PC-3 (cell line): Measurements from ENCODE around the gene YAF2.

Experiments used
- EZH2 ChIP-seq: fragments of 300-600 bp; sonication (generic); IDR thresholded peaks from one replicate; pipeline ENCODE4 v1.6.1; 2017; ENCODE audit warnings: antibody characterized with exemption, mild to moderate bottlenecking, low read length; ENCODE audit not compliant: unreplicated experiment
- TF ChIP-seq, protein P1 (sequence below): fragments of 300-600 bp; sonication (generic); conservative IDR thresholded peaks from 2 replicates; pipeline ENCODE4 v1.5.1; 2017; ENCODE audit warnings: antibody characterized with exemption, low read depth, mild to moderate bottlenecking, low read length

DNA sequence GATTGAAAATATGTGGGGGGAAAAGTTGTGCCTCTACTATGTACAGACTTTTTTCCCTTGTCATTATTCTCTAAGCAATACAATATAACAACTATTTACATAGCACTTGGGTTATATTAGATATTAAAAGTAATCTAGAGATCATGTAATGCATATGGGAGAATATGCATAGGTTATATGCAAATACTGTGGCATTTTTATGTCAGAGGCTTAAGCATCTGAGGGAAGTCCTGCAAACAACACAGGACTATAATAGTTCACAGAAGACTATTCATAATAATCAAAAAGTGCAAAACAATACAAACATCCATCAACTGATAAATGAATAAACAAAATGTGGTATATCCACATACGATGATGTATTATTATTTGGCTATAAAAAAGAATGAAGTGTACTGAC is 33.7 kb downstream of the YAF2 start:
- TF ChIP-seq, protein P1, sequence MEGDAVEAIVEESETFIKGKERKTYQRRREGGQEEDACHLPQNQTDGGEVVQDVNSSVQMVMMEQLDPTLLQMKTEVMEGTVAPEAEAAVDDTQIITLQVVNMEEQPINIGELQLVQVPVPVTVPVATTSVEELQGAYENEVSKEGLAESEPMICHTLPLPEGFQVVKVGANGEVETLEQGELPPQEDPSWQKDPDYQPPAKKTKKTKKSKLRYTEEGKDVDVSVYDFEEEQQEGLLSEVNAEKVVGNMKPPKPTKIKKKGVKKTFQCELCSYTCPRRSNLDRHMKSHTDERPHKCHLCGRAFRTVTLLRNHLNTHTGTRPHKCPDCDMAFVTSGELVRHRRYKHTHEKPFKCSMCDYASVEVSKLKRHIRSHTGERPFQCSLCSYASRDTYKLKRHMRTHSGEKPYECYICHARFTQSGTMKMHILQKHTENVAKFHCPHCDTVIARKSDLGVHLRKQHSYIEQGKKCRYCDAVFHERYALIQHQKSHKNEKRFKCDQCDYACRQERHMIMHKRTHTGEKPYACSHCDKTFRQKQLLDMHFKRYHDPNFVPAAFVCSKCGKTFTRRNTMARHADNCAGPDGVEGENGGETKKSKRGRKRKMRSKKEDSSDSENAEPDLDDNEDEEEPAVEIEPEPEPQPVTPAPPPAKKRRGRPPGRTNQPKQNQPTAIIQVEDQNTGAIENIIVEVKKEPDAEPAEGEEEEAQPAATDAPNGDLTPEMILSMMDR, result no peak
- TF ChIP-seq EZH2, result no peak
